B cell (primary cell): Measurements from ENCODE around the gene ZDHHC22. TPM values are rescaled to one million over a fixed set of nuclear protein-coding genes. Genes with fewer than 3 reads are reported as not detected.

Experiments used
- ATAC-seq: fragments of 200-7000 bp; cut with Tn5 transposase; one replicate; pipeline ENCODE4 v1.10.0; 2021; ENCODE audit warnings: low read depth, mild to moderate bottlenecking, moderate number of reproducible peaks, moderate library complexity
- CTCF ChIA-PET: fragments of 350-600 bp; sonication (Branson Sonifier 250); formaldehyde crosslinking; loops from one replicate; lab custom pipeline; 2021; ENCODE audit warnings: antibody characterized with exemption, inconsistent platforms; lab: Charles Lee
- POLR2A ChIA-PET: fragments of 350-600 bp; sonication (Branson Sonifier 250); formaldehyde crosslinking; loops from one replicate; lab custom pipeline; 2021; ENCODE audit warnings: antibody characterized with exemption; lab: Charles Lee
- DNase-seq: peaks from one replicate; pipeline ENCODE4 v3.0.0; 2013
- H2AFZ ChIP-seq: 2 replicates; pipeline ENCODE4 v1.6.1; 2012; ENCODE audit warnings: mild to moderate bottlenecking, low read depth, low read length; ENCODE audit not compliant: insufficient read depth, poor library complexity, severe bottlenecking
- H3K27ac ChIP-seq, 2 donors: 1 replicate in 1 of 2; 2 replicates in 1 of 2; pipeline ENCODE4 v1.5.1; 2012 to 2013; ENCODE audit warnings: low read length in 2 of 2, mild to moderate bottlenecking in 2 of 2, moderate library complexity in 1 of 2
- H3K27me3 ChIP-seq, 4 experiments: fragments of 200-600 bp in 1 of 4; sonication (generic) in 1 of 4; replicated peaks in 1 of 4; 1 replicate in 2 of 4; 2 replicates in 2 of 4; pipeline versions ENCODE4 v1.6.1 to v1.7.0; 2013 to 2016; ENCODE audit warnings: low read length in 3 of 4, mild to moderate bottlenecking in 2 of 4, mixed read lengths in 1 of 4, moderate library complexity in 1 of 4; ENCODE audit not compliant: insufficient read depth in 4 of 4, control insufficient read depth in 3 of 4; ENCODE audit errors: control extremely low read depth in 1 of 4
- H3K36me3 ChIP-seq, 2 experiments: replicated peaks in 1 of 2; 1 replicate in 1 of 2; 2 replicates in 1 of 2; pipeline versions ENCODE4 v1.6.1 to v1.7.1; 2013; ENCODE audit warnings: low read length in 1 of 2; ENCODE audit not compliant: insufficient read depth in 2 of 2, control insufficient read depth in 1 of 2; ENCODE audit errors: control extremely low read depth in 1 of 2, extremely low read depth in 1 of 2
- H3K4me1 ChIP-seq, 2 donors: fragments of 200-600 bp in 1 of 2; sonication (generic) in 1 of 2; 1 replicate in 1 of 2; 2 replicates in 1 of 2; pipeline versions ENCODE4 v1.5.1 to v1.6.1; 2013 to 2017; ENCODE audit warnings: low read length in 2 of 2; ENCODE audit not compliant: control insufficient read depth in 2 of 2, insufficient read depth in 2 of 2
- H3K4me2 ChIP-seq: replicated peaks from 2 replicates; pipeline ENCODE3; 2012; ENCODE audit warnings: mild to moderate bottlenecking, low read depth, low read length; ENCODE audit not compliant: poor library complexity, severe bottlenecking
- H3K4me3 ChIP-seq, 5 experiments: fragments of 200-600 bp in 1 of 5; sonication (generic) in 1 of 5; 1 replicate in 3 of 5; 2 replicates in 2 of 5; pipeline versions ENCODE4 v1.5.1 to v1.7.0; 2011 to 2016; ENCODE audit warnings: low read length in 4 of 5, mild to moderate bottlenecking in 4 of 5, low read depth in 2 of 5, control low read depth in 1 of 5, moderate library complexity in 1 of 5; ENCODE audit not compliant: insufficient read depth in 1 of 5; ENCODE audit errors: control extremely low read depth in 1 of 5, extremely low read depth in 1 of 5
- H3K79me2 ChIP-seq: fragments of 200-600 bp; sonication (generic); one replicate; pipeline ENCODE4 v1.6.0; 2016; ENCODE audit warnings: low read length; ENCODE audit not compliant: control insufficient read depth, insufficient read depth
- H3K9ac ChIP-seq: fragments of 200-600 bp; sonication (generic); 2 replicates; pipeline ENCODE4 v1.6.1; 2017; ENCODE audit warnings: mild to moderate bottlenecking, low read length, moderate library complexity
- H3K9me3 ChIP-seq, 3 donors: one replicate each; pipeline versions ENCODE4 v1.6.1 to v1.7.1; 2013; ENCODE audit warnings: low read length in 2 of 3; ENCODE audit not compliant: control insufficient read depth in 2 of 3, insufficient read depth in 1 of 3; ENCODE audit errors: control extremely low read depth in 1 of 3
- H4K20me1 ChIP-seq: 2 replicates; pipeline ENCODE4 v1.6.0; 2012; ENCODE audit warnings: mild to moderate bottlenecking, low read length; ENCODE audit not compliant: insufficient read depth, control insufficient read depth, poor library complexity, severe bottlenecking
- H3K27ac Mint-ChIP-seq: one replicate; pipeline ENCODE4 v1.8.0; 2021; ENCODE audit warnings: mixed read lengths
- H3K27me3 Mint-ChIP-seq: one replicate; pipeline ENCODE4 v1.8.0; 2021; ENCODE audit warnings: mixed read lengths
- H3K4me1 Mint-ChIP-seq: one replicate; pipeline ENCODE4 v1.8.0; 2021; ENCODE audit warnings: mixed read lengths
- H3K4me3 Mint-ChIP-seq: one replicate; pipeline ENCODE4 v1.8.0; 2021; ENCODE audit warnings: mixed read lengths
- H3K9me3 Mint-ChIP-seq: one replicate; pipeline ENCODE4 v1.8.0; 2022; ENCODE audit warnings: mixed read lengths; ENCODE audit not compliant: insufficient read depth
- EZH2 ChIP-seq: IDR thresholded peaks from 2 replicates; pipeline ENCODE4 v1.6.1; 2012; ENCODE audit warnings: borderline replicate concordance, low read depth, mild to moderate bottlenecking, moderate library complexity, low read length; ENCODE audit not compliant: insufficient read depth, poor library complexity, severe bottlenecking
- WGBS: methylation state at CpG from one replicate; pipeline ENCODE4 v1.1.5; 2013; ENCODE audit warnings: missing lambda C conversion rate; ENCODE audit not compliant: insufficient coverage; 5-methylcytosine and 5-hydroxymethylcytosine counted together
- intact Hi-C: fragments of 100-400 bp; cut with micrococcal nuclease; formaldehyde crosslinking; loops from one replicate; pipeline ENCODE4 v1.10.0; 2022
- polyA plus RNA-seq: library from polyadenylated mRNA; depleted of rRNA; stranded (reverse); fragments of >200 nt; gene quantifications from 2 replicates; pipeline ENCODE4 v1.2.3, GENCODE V29; 2012
- total RNA-seq, 2 donors: library from RNA; stranded (reverse); fragments of 120-200 nt in 1 of 2; gene quantifications; 1 replicate in 1 of 2; 2 replicates in 1 of 2; pipeline versions ENCODE4 v1.2.3 to v1.2.4, GENCODE V29; 2013 to 2022
- TF ChIP-seq, protein P1 (sequence below): fragments of 200-600 bp; IDR thresholded peaks from one replicate; pipeline ENCODE4 v1.8.0; 2022; ENCODE audit warnings: antibody characterized with exemption, mild to moderate bottlenecking

The ZDHHC22 gene
- total and polyA plus RNA-seq, 2 donors (not counting 1 experiment from before 2014, with no cell fraction given), result not detected

DNA sequence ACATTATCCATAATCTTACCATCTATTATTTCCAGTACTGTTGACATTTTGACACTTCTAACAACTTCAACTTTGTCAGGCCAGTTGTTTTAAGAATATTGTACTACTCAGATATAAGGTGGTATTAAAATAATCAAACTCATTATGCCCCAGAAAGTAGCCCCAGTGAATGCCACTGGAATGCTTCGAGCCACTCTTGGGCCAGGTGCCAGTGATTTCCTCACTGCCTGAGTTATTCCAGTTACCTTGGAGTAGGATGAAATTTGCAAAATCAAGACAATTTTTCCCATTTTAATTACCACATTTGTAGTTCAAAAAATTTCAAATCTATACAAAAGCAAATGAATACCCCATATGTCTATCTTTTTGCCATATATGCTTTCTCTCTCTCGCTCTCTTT lies 34.4 kb downstream of the ZDHHC22 start:
- CTCF ChIA-PET, result interaction anchor here (1.2 to 30.2 kb wide), 2 partner anchors 18 to 44 kb away, joined by 3 to 757 read pairs; no protein-coding TSS in a partner anchor
- Histone ChIP-seq H3K27me3 (no peaks in the 10 kb centered on the region), H2AFZ (no peak overlapping the region), H3K36me3 (peaks cover 0 to 48% of the 10 kb centered on the region in 2 experiments), H4K20me1 (no peaks in the 10 kb centered on the region), H3K79me2 (peaks cover 57% of the 10 kb centered on the region), H3K27ac (no peak overlapping the region), H3K4me2 (no peak overlapping the region), H3K4me3 (no peak overlapping the region), H3K4me1 (peaks cover 4 to 6% of the 10 kb centered on the region in 2 donors), H3K9ac (no peak overlapping the region), H3K9me3 (no peaks in the 10 kb centered on the region)
- DNase-seq (no peak), ATAC-seq (no peak)
- no CpG with 5 or more reads among the region's 2 CpGs for WGBS
- no peaks in the 10 kb centered on the region for H3K9me3 Mint-ChIP-seq
- intact Hi-C loops, result no loop called here
- no peak overlapping the region for H3K4me3 Mint-ChIP-seq
- H3K4me1 Mint-ChIP-seq, result peaks cover 41% of the 10 kb centered on the region
- no peak overlapping the region for H3K27ac Mint-ChIP-seq
- TF ChIP-seq, protein P1, sequence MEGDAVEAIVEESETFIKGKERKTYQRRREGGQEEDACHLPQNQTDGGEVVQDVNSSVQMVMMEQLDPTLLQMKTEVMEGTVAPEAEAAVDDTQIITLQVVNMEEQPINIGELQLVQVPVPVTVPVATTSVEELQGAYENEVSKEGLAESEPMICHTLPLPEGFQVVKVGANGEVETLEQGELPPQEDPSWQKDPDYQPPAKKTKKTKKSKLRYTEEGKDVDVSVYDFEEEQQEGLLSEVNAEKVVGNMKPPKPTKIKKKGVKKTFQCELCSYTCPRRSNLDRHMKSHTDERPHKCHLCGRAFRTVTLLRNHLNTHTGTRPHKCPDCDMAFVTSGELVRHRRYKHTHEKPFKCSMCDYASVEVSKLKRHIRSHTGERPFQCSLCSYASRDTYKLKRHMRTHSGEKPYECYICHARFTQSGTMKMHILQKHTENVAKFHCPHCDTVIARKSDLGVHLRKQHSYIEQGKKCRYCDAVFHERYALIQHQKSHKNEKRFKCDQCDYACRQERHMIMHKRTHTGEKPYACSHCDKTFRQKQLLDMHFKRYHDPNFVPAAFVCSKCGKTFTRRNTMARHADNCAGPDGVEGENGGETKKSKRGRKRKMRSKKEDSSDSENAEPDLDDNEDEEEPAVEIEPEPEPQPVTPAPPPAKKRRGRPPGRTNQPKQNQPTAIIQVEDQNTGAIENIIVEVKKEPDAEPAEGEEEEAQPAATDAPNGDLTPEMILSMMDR, result no peak
- no peak for TF ChIP-seq EZH2
- H3K27me3 Mint-ChIP-seq, result no peaks in the 10 kb centered on the region
- POLR2A ChIA-PET, result no interaction called here

GRCh38 chr14:77106666-77107065 lies 34.9 kb downstream of the ZDHHC22 start:
- H3K27me3 ChIP-seq, result no peaks in the 10 kb centered on the region
- CTCF ChIA-PET, result interaction anchor here (1.2 to 30.2 kb wide), 2 partner anchors 19 to 45 kb away, joined by 3 to 757 read pairs; no protein-coding TSS in a partner anchor
- H3K27me3 Mint-ChIP-seq, result no peaks in the 10 kb centered on the region
- no peak overlapping the region for H3K4me3 Mint-ChIP-seq
- H3K9me3 Mint-ChIP-seq, result no peaks in the 10 kb centered on the region
- H2AFZ ChIP-seq, result no peak overlapping the region
- H4K20me1 ChIP-seq, result no peaks in the 10 kb centered on the region
- no peak overlapping the region for H3K9ac ChIP-seq
- no peak overlapping the region for H3K27ac Mint-ChIP-seq
- H3K4me2 ChIP-seq, result no peak overlapping the region
- no peaks in the 10 kb centered on the region for H3K9me3 ChIP-seq
- peaks cover 57% of the 10 kb centered on the region for H3K79me2 ChIP-seq
- peaks cover 10 to 11% of the 10 kb centered on the region in 2 donors for H3K4me1 ChIP-seq
- intact Hi-C loops, result no loop called here
- WGBS, result 100% methylated on average over 2 of the region's 3 CpGs
- DNase-seq, result no peak
- no peak overlapping the region for H3K4me3 ChIP-seq
- H3K36me3 ChIP-seq, result peaks cover 0 to 44% of the 10 kb centered on the region in 2 experiments
- H3K4me1 Mint-ChIP-seq, result peaks cover 43% of the 10 kb centered on the region
- POLR2A ChIA-PET, result no interaction called here
- no peak overlapping the region for H3K27ac ChIP-seq
- no peak for ATAC-seq
- TF ChIP-seq EZH2, result no peak
- TF ChIP-seq, protein P1, result no peak
